SU-DHL-6 (cell line): ENCODE measurements around the gene DNMT1.

Experiments used
- H2AFZ ChIP-seq: fragments of 200-600 bp; sonication (generic); 2 replicates; pipeline ENCODE4 v1.6.1; 2014; ENCODE audit warnings: low read depth, mild to moderate bottlenecking, moderate library complexity, mixed read lengths, antibody characterized with exemption, low read length; ENCODE audit not compliant: severe bottlenecking
- H3F3A ChIP-seq: fragments of 200-600 bp; shearing (Covaris generic); 2 replicates; pipeline ENCODE4 v1.6.0; 2016; ENCODE audit warnings: antibody characterized with exemption, mild to moderate bottlenecking; ENCODE audit not compliant: insufficient read depth
- H3K27ac ChIP-seq: fragments of 200-600 bp; sonication (generic); 2 replicates; pipeline ENCODE4 v1.5.1; 2016; ENCODE audit warnings: low read depth, mild to moderate bottlenecking, low read length, moderate library complexity, mixed read lengths
- H3K27me3 ChIP-seq: fragments of 200-600 bp; sonication (generic), shearing (Covaris generic); 2 replicates; pipeline ENCODE4 v1.6.0; 2014; ENCODE audit warnings: mild to moderate bottlenecking, low read length
- H3K36me3 ChIP-seq: fragments of 200-600 bp; sonication (generic); 2 replicates; pipeline ENCODE4 v1.6.1; 2014; ENCODE audit warnings: mild to moderate bottlenecking, low read length, mixed read lengths
- H3K4me2 ChIP-seq: fragments of 300-600, 200-600 bp; shearing (Covaris generic), sonication (generic); 2 replicates; pipeline ENCODE4 v1.6.0; 2014; ENCODE audit warnings: low read length, low read depth, mild to moderate bottlenecking; ENCODE audit not compliant: poor library complexity, severe bottlenecking
- H3K4me3 ChIP-seq: fragments of 200-600 bp; sonication (generic); 2 replicates; pipeline ENCODE4 v1.5.1; 2014; ENCODE audit warnings: antibody characterized with exemption, low read length, mild to moderate bottlenecking, mixed read lengths; ENCODE audit not compliant: insufficient read depth, poor library complexity, severe bottlenecking
- H3K79me2 ChIP-seq: fragments of 200-600 bp; sonication (generic); 2 replicates; pipeline ENCODE4 v1.6.1; 2014; ENCODE audit warnings: mild to moderate bottlenecking, low read length, moderate library complexity; ENCODE audit not compliant: insufficient read depth
- H3K9ac ChIP-seq: fragments of 200-600 bp; sonication (generic); 2 replicates; pipeline ENCODE4 v1.7.0; 2014; ENCODE audit warnings: mild to moderate bottlenecking, low read length
- H3K9me2 ChIP-seq: fragments of 200-600 bp; sonication (generic); replicated peaks from 2 replicates; pipeline ENCODE4 v1.6.1; 2014; ENCODE audit warnings: low read length; ENCODE audit not compliant: insufficient read depth
- H3K9me3 ChIP-seq: fragments of 200-600 bp; sonication (generic); 2 replicates; pipeline ENCODE4 v1.6.1; 2014; ENCODE audit warnings: low read length, mixed read lengths; ENCODE audit not compliant: insufficient read depth
- H4K20me1 ChIP-seq: fragments of 200-600 bp; sonication (generic); 2 replicates; pipeline ENCODE4 v1.6.1; 2014; ENCODE audit warnings: low read depth, mild to moderate bottlenecking, antibody characterized with exemption, low read length, moderate library complexity, mixed read lengths
- CTCF ChIP-seq: fragments of 200-600 bp; sonication (generic); IDR thresholded peaks from one replicate; pipeline ENCODE4 v1.5.1; 2017; ENCODE audit warnings: antibody characterized with exemption, mild to moderate bottlenecking, low read length, moderate library complexity; ENCODE audit not compliant: insufficient read depth, poor library complexity, severe bottlenecking
- EZH2phosphoT487 ChIP-seq: fragments of 200-600 bp; sonication (generic), shearing (Covaris generic); conservative IDR thresholded peaks from 2 replicates; pipeline ENCODE4 v1.6.1; 2018; ENCODE audit warnings: mild to moderate bottlenecking, antibody characterized with exemption, low read length, moderate library complexity, mixed read lengths

Gene DNMT1

GRCh38 chr19:10111405-10111811 is 83.3 kb downstream of the DNMT1 start, which contains the start of gene P2RY11:
P2RY11 (plus strand) TSS chr19:10111693; CDS start chr19:10111722, 29 bp downstream.
- no peak within 1 kb of the TSS for H3K9ac ChIP-seq
- no peak within 1 kb of the TSS for H2AFZ ChIP-seq
- peak within 1 kb of the TSS; percentile 58 for H3K27ac ChIP-seq
- H4K20me1 ChIP-seq: no peaks in the 10 kb centered on the region
- no peaks in the 10 kb centered on the region; the same call in 1 of the 2 replicates for H3K36me3 ChIP-seq
- H3F3A ChIP-seq: peaks cover 21% of the 10 kb centered on the region
- no peak within 1 kb of the TSS for H3K4me3 ChIP-seq
- TF ChIP-seq CTCF (no peak), EZH2phosphoT487 (no peak)
- H3K9me3 ChIP-seq: no peaks in the 10 kb centered on the region
- no peaks in the 10 kb centered on the region for H3K27me3 ChIP-seq
- no peak within 1 kb of the TSS for H3K4me2 ChIP-seq
- peaks cover 19% of the 10 kb centered on the region for H3K79me2 ChIP-seq
- H3K9me2 ChIP-seq: no peaks in the 10 kb centered on the region

GRCh38 chr19:10110972-10111317 is 83.8 kb downstream of the DNMT1 start:
- no peak overlapping the region for H2AFZ ChIP-seq
- H3K9ac ChIP-seq: no peak overlapping the region
- H3K79me2 ChIP-seq: peaks cover 19% of the 10 kb centered on the region
- peaks cover 21% of the 10 kb centered on the region for H3F3A ChIP-seq
- H4K20me1 ChIP-seq: no peaks in the 10 kb centered on the region
- H3K36me3 ChIP-seq: no peaks in the 10 kb centered on the region; the same call in 1 of the 2 replicates
- no peak overlapping the region for H3K4me2 ChIP-seq
- TF ChIP-seq EZH2phosphoT487: no peak
- no peak for TF ChIP-seq CTCF
- no peak overlapping the region for H3K27ac ChIP-seq
- H3K27me3 ChIP-seq: no peaks in the 10 kb centered on the region
- H3K4me3 ChIP-seq: no peak overlapping the region
- no peaks in the 10 kb centered on the region for H3K9me2 ChIP-seq
- no peaks in the 10 kb centered on the region for H3K9me3 ChIP-seq

DNA sequence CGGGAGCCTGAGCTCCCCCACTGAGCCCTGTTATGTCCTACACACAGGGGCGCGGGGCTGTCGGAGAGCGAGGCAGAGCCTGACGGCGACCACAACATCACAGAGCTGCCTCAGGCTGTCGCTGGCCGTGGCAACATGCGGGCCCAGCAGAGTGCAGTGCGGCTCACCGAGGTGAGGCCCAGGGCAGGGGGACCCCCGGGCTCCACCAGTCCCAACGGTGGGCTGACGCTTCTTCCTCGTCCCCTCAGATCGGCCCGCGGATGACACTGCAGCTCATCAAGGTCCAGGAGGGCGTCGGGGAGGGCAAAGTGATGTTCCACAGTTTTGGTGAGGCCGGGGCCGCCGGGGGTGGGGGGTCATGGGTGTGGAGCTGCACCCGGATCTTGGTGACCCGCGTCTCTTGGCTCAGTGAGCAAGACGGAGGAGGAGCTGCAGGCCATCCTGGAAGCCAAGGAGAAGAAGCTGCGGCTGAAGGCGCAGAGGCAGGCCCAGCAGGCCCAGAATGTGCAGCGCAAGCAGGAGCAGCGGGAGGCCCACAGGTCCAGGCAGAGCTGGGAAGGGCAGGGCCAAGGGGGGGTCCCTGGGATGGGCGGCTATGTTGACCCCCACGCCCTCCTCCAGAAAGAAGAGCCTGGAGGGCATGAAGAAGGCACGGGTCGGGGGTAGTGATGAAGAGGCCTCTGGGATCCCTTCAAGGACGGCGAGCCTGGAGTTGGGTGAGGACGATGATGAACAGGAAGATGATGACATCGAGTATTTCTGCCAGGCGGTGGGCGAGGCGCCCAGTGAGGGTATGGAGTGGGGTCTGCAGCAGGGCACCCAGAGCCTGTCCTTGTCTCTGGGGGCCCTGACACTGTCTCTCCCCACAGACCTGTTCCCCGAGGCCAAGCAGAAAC is 84.4 kb downstream of the DNMT1 start:
- Histone ChIP-seq H4K20me1 (no peaks in the 10 kb centered on the region), H3K9ac (no peak overlapping the region), H3K27ac (no peak overlapping the region), H3K9me2 (no peaks in the 10 kb centered on the region), H3K79me2 (peaks cover 19% of the 10 kb centered on the region), H3K27me3 (no peaks in the 10 kb centered on the region), H3K4me2 (no peak overlapping the region), H3K9me3 (no peaks in the 10 kb centered on the region), H3F3A (peaks cover 21% of the 10 kb centered on the region), H3K4me3 (no peak overlapping the region), H3K36me3 (no peaks in the 10 kb centered on the region; the same call in 1 of the 2 replicates), H2AFZ (no peak overlapping the region)
- TF ChIP-seq EZH2phosphoT487: no peak
- no peak for TF ChIP-seq CTCF
